Ovary (tissue), 3 donors: Measurements from ENCODE around the gene APOC4.

Experiments used
- EP300 ChIP-seq: sonication (generic); formaldehyde crosslinking; IDR thresholded peaks from one replicate; pipeline ENCODE4 v1.6.1; 2017; ENCODE audit warnings: antibody characterized with exemption
- POLR2A ChIP-seq: fragments of 450-650 bp; IDR thresholded peaks from one replicate; pipeline ENCODE4 v1.6.1; 2017; ENCODE audit warnings: antibody characterized with exemption, mild to moderate bottlenecking, moderate library complexity
- TF ChIP-seq, protein P1 (sequence below), 3 donors: fragments of 450-650 bp in 2 of 3; fragments of 200-600 bp in 1 of 3; IDR thresholded peaks; one replicate each; pipeline versions ENCODE4 v1.5.1 to v1.8.0; 2016 to 2022; ENCODE audit warnings: antibody characterized with exemption in 3 of 3, mild to moderate bottlenecking in 1 of 3
- donor health status: DM: no; HTN: no; CAD: no.

DNA sequence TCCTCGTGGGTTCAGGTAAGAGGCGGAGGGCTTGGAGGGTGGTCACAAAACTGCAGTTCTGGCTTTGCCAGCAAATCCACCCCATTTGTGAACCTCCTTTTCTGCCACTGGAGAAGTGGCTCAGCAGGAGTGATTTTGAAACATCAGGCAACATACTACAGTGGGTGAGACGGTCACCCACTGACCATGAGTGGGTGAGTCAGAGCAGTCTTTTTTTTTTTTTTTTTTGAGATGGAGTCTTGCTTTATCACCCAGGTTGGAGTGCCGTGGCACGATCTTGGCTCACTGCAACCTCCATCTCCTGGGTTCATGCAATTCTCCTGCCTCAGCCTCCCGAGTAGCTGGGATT lies 48.0 kb upstream of the APOC4 start:
- TF ChIP-seq, protein P1, sequence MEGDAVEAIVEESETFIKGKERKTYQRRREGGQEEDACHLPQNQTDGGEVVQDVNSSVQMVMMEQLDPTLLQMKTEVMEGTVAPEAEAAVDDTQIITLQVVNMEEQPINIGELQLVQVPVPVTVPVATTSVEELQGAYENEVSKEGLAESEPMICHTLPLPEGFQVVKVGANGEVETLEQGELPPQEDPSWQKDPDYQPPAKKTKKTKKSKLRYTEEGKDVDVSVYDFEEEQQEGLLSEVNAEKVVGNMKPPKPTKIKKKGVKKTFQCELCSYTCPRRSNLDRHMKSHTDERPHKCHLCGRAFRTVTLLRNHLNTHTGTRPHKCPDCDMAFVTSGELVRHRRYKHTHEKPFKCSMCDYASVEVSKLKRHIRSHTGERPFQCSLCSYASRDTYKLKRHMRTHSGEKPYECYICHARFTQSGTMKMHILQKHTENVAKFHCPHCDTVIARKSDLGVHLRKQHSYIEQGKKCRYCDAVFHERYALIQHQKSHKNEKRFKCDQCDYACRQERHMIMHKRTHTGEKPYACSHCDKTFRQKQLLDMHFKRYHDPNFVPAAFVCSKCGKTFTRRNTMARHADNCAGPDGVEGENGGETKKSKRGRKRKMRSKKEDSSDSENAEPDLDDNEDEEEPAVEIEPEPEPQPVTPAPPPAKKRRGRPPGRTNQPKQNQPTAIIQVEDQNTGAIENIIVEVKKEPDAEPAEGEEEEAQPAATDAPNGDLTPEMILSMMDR (IDR thresholded peaks at IDR 0.05): no peak
- no peak for TF ChIP-seq EP300
- no peak for TF ChIP-seq POLR2A
